ENCODE data around the gene ARHGAP10. TPM values are rescaled to one million over a fixed set of nuclear protein-coding genes. Genes with fewer than 3 reads are reported as not detected.

Gene ARHGAP10
- total RNA-seq, 1 donor from 2014 or later, result 10.9 TPM

GRCh38 chr4:147944670-147945260 lies 212.9 kb downstream of the ARHGAP10 start:
- no peak for DNase-seq (ENCODE audit: low read depth)
- TF ChIP-seq, protein P1, sequence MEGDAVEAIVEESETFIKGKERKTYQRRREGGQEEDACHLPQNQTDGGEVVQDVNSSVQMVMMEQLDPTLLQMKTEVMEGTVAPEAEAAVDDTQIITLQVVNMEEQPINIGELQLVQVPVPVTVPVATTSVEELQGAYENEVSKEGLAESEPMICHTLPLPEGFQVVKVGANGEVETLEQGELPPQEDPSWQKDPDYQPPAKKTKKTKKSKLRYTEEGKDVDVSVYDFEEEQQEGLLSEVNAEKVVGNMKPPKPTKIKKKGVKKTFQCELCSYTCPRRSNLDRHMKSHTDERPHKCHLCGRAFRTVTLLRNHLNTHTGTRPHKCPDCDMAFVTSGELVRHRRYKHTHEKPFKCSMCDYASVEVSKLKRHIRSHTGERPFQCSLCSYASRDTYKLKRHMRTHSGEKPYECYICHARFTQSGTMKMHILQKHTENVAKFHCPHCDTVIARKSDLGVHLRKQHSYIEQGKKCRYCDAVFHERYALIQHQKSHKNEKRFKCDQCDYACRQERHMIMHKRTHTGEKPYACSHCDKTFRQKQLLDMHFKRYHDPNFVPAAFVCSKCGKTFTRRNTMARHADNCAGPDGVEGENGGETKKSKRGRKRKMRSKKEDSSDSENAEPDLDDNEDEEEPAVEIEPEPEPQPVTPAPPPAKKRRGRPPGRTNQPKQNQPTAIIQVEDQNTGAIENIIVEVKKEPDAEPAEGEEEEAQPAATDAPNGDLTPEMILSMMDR (conservative IDR thresholded peaks at IDR 0.05; ENCODE audit: low read depth, low read length), result no peak
- H3K4me3 ChIP-seq (ENCODE audit: low read depth, low read length), result no peak overlapping the region

GRCh38 chr4:147948336-147948735 lies 216.4 kb downstream of the ARHGAP10 start:
- no peak for DNase-seq (ENCODE audit: low read depth)
- TF ChIP-seq, protein P1 (conservative IDR thresholded peaks at IDR 0.05; ENCODE audit: low read depth, low read length), result no peak
- no peak overlapping the region for H3K4me3 ChIP-seq (ENCODE audit: low read depth, low read length)

GRCh38 chr4:147950261-147950660 lies 218.4 kb downstream of the ARHGAP10 start:
- no peak overlapping the region for H3K4me3 ChIP-seq (ENCODE audit: low read depth, low read length)
- no peak for DNase-seq (ENCODE audit: low read depth)
- TF ChIP-seq, protein P1 (conservative IDR thresholded peaks at IDR 0.05; ENCODE audit: low read depth, low read length), result no peak

- TF ChIP-seq, protein P1 (conservative IDR thresholded peaks at IDR 0.05; ENCODE audit: low read depth, low read length), result no peak
- H3K4me3 ChIP-seq (ENCODE audit: low read depth, low read length), result no peak overlapping the region
- DNase-seq (ENCODE audit: low read depth), result no peak
Measured at GRCh38 chr4:147950841-147951240, 219.0 kb downstream of the ARHGAP10 start.

DNA sequence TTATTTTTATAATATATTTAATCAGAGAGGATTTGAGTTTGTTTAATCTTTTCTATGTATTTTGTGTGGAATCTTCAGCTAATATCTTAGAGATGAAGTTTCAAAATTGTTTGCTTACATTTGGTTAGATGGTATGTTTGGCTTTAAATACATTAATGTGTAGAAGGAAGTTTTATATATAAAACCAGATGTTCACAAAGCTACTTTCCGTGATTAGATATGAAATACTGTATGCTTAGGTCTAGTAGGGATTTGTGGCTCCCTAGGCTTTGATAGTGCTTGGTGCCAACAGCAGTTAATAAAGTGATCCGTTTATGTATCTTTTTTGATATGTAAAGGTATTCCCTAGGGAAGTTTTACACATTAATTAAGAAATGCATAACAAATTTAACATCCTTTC lies 223.0 kb downstream of the ARHGAP10 start:
- H3K4me3 ChIP-seq (ENCODE audit: low read depth, low read length), result no peak overlapping the region
- TF ChIP-seq, protein P1 (conservative IDR thresholded peaks at IDR 0.05; ENCODE audit: low read depth, low read length), result no peak
- no peak for DNase-seq (ENCODE audit: low read depth)

- H3K4me3 ChIP-seq (ENCODE audit: low read depth, low read length), result no peak overlapping the region
- TF ChIP-seq, protein P1 (conservative IDR thresholded peaks at IDR 0.05; ENCODE audit: low read depth, low read length), result no peak
- DNase-seq (ENCODE audit: low read depth), result no peak
Measured at GRCh38 chr4:147955827-147956558, 224.1 kb downstream of the ARHGAP10 start.

DNA sequence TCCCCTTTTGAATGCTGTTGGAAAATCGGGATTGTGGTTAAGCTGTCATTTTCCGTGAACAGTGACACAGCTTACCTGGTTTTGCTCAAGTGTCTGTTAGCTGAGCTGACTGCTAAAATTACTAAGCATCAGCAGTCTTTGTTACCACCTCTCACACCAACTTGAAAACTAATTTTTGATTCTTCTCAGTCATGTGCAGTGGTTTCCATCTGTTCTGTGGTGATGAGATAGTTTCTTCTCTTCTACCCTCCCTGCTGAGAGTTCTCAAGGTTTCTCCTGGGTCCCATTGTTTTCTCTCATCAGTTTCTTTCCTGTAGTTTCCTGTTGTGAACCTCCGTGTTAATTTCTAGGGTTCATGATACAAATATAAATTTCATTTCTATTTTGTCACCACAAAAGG lies 225.6 kb downstream of the ARHGAP10 start:
- no peak for DNase-seq (ENCODE audit: low read depth)
- H3K4me3 ChIP-seq (ENCODE audit: low read depth, low read length), result no peak overlapping the region
- TF ChIP-seq, protein P1 (conservative IDR thresholded peaks at IDR 0.05; ENCODE audit: low read depth, low read length), result no peak

All from epithelial cell of proximal tubule (primary cell).